Left cardiac atrium (tissue), 4 donors: ENCODE results near the gene SAMD3. TPM values are rescaled to one million over a fixed set of nuclear protein-coding genes. Genes with fewer than 3 reads are reported as not detected.
"Not testable (repeated sequence)": the region's sequence is repeated elsewhere in the genome, so short reads cannot be mapped to it uniquely, and the experiment has no call there.

Experiments
- ATAC-seq, 2 donors: fragments of 200-7000 bp; cut with Tn5 transposase; one replicate each; pipeline ENCODE4 v1.9.1; 2020; ENCODE audit warnings: mild to moderate bottlenecking in 2 of 2, moderate library complexity in 2 of 2
- DNase-seq: peaks from one replicate; pipeline ENCODE4 v3.0.0-alpha.2; 2020
- intact Hi-C, 2 donors: fragments of 100-400 bp; cut with DNase I; formaldehyde crosslinking; loops; one replicate each; pipeline versions ENCODE4 v1.14.1 to v1.15.1; 2022 to 2023
- long read RNA-seq: library from polyadenylated mRNA; unstranded; transcript quantifications from one replicate; pipeline ENCODE4 v2.0.0, GENCODE V29; 2021
- total RNA-seq, 2 donors: library from RNA; stranded (reverse); fragmentation: NEBNext Ultra II Directional; extraction: Animal tissue kit (Norgen Biotek cat#: 25700); gene quantifications; one replicate each; pipeline ENCODE4 v1.2.1, GENCODE V29; 2021
- donor health status: DM: no; HTN: yes; CAD: no.
- donor health status: DM: no; HTN: yes; CAD: no; lungs with severe emphysema.
- donor health status: DM: yes; HTN: yes; CAD: no.
- donor health status: Dilated cardiomyopathy.

SAMD3 gene
- total RNA-seq, result 1 to 10 TPM in 1 of 2 donors, under 1 TPM in 1; 0.42 to 1.9 TPM
- long read RNA-seq, result 0 reads

- DNase-seq (no peak), ATAC-seq (peak in 1 of 2 donors; percentile 61)
- intact Hi-C loops, result no loop called here
Observed at GRCh38 chr6:130222775-130223174, at the start of gene SAMD3. Gene SAMD3, minus strand, starts transcription at chr6:130222951. Its CDS starts 7,678 bp downstream, at chr6:130215273.

- intact Hi-C loops, result no loop called here
- no peak for ATAC-seq
- no peak for DNase-seq
Observed at GRCh38 chr6:130269969-130270635, 47.4 kb upstream of the SAMD3 start.

- intact Hi-C loops, DNase-seq, ATAC-seq: not testable (repeated sequence)
Observed at GRCh38 chr6:130265553-130265952, 42.8 kb upstream of the SAMD3 start.

- DNase-seq (no peak), ATAC-seq (no peak)
- intact Hi-C loops, result no loop called here
Observed at GRCh38 chr6:130262008-130262407, 39.3 kb upstream of the SAMD3 start.

GRCh38 chr6:130261558-130261957 lies 38.8 kb upstream of the SAMD3 start:
- ATAC-seq, DNase-seq, intact Hi-C loops: not testable (repeated sequence)

GRCh38 chr6:130260614-130261241 lies 38.0 kb upstream of the SAMD3 start:
- intact Hi-C loops, DNase-seq, ATAC-seq: not testable (repeated sequence)

GRCh38 chr6:130260050-130260462 lies 37.3 kb upstream of the SAMD3 start:
- intact Hi-C loops, ATAC-seq, DNase-seq: not testable (repeated sequence)

DNA sequence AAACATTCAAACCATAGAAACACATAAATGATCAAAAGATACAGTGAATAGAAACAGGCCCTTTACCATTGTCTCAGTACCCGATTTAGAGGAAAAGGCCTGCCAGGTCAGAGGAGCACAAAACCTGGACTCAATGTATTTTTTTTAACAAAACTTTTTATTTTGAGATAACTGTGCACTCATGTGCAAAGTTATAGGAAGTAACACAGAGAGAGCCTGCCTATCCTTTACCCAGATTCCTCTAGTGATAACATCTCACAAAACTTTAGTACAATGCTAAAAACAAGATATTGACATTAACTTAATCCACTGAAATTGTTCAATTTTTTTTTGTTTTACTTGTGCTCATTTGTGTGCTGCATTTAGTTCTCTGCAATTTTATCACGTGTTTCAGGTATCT lies 36.8 kb upstream of the SAMD3 start:
- intact Hi-C loops, result no loop called here
- no peak for ATAC-seq
- DNase-seq, result no peak

DNA sequence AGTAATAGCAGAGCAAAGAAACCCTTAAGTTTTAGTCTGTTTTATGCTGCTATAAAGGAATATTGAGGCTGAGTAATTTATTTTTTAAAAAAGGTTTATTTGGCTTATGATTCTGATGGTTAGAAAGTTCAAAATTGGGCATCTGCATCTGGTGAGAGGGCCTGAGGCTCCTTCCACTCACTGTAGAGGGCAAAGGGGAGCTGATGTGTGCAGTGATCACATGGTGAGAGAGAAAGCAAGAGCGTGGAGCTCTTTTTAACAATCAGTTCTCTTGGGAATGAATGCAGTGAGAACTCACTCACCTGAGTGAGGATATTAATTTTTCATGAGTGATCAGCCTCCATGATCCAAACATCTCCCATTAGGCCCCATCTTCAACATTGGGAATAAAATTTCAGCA lies 36.4 kb upstream of the SAMD3 start:
- ATAC-seq, result no peak
- intact Hi-C loops, result no loop called here

DNA sequence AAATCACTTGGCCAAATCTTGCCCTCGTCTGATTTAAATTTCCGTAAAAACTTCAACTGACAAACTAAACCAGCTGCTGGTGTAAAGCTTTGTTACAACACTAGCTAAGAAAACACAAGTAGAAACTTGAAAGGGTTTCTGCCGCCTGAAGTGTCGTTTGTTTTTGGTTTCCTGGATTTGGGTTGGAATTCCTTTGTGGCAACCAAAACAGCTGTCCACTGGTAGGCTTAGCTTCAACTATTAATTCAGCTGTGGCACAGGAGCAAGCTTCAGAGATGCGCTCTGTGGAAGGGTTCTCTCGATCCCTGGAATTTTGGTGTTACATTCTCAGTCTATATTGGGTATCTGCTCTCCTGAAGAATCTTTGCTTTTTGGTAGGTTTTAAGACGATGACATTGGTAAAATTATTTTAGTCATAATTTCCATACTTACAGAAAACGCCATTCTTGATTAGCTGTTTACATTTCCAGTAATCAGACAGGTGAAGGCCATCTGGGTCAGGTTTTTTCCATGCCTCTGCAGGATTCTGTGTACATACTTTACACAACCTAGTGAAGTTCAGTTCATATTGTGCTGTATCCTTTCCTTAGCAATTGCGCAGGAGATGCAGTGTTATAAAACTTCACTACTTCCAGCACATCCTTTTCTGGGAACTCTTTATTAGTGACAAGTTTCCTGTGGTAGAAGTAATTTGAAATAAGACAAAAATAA lies 29.9 kb upstream of the SAMD3 start:
- no peak for DNase-seq
- ATAC-seq, result no peak
- intact Hi-C loops, result no loop called here

More for the DNA sequence above, 36.4 kb upstream of the SAMD3 start:
- no peak for DNase-seq

- intact Hi-C loops, result no loop called here
- ATAC-seq (no peak), DNase-seq (no peak)
Observed at GRCh38 chr6:130245267-130245666, 22.5 kb upstream of the SAMD3 start.

DNA sequence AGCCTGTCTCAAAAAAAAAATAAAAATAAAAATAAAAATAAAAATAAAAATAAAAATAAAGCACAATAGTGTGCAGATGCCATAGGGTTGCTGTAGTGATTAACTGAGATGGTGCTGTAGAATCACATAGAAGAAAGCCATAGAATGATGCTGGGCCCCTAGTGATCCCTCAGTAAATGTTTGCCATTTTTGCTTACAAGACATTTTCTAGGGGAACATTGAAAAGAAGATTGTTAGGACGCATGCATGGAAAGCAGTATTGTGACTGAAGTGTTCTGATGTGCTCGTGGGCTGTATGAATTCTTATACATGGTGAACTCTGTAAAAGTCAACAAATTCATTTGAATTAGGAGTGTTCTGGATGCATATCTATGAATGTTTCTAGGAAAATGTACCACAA lies 22.0 kb upstream of the SAMD3 start:
- intact Hi-C loops, result no loop called here
- DNase-seq (no peak), ATAC-seq (no peak)

GRCh38 chr6:130240232-130240631 lies 17.5 kb upstream of the SAMD3 start:
- no peak for DNase-seq
- intact Hi-C loops, result no loop called here
- ATAC-seq, result peak in 1 of 2 donors; percentile 70

DNA sequence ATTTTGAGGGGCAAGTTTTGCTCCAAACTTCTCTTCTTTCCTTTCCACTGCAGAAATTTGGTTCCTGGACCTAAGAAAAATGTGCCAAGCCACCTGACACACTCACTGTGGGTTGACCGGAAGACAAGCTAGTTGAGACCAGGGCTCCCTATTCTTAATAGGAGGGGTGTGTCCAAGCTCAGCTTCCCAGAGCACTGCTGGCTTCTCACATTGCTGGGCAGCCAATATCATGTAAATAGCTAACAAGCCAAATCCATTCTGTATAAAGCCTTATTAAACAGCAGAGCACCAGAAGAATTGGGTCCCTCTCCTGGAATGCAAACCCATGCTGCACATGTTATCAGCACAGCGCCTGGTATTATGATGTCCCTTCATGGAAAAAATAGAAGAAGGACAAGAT lies 17.0 kb upstream of the SAMD3 start:
- DNase-seq (no peak), ATAC-seq (peak in 1 of 2 donors; percentile 38)
- intact Hi-C loops, result no loop called here

- no peak for ATAC-seq
- no peak for DNase-seq
- intact Hi-C loops, result no loop called here
Observed at GRCh38 chr6:130233330-130233729, 10.6 kb upstream of the SAMD3 start.

DNA sequence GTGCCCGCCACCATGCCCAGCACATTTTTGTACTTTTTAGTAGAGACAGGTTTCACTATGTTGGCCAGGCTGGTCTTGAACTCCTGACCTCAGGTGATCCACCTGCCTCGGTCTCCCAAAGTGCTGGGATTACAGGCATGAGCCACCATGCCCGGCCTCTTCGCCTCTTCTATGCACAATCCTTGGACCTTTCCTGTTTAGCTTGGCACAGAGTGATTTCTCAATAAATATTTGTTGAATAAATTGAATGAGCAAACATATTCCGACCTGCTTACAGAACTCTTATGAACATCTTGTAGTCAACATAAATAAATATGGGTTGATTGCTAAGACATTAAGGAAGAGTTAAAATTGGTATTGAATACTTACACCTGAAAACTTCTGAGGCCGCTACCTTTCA lies 7.8 kb upstream of the SAMD3 start:
- ATAC-seq, DNase-seq, intact Hi-C loops: not testable (repeated sequence)

DNA sequence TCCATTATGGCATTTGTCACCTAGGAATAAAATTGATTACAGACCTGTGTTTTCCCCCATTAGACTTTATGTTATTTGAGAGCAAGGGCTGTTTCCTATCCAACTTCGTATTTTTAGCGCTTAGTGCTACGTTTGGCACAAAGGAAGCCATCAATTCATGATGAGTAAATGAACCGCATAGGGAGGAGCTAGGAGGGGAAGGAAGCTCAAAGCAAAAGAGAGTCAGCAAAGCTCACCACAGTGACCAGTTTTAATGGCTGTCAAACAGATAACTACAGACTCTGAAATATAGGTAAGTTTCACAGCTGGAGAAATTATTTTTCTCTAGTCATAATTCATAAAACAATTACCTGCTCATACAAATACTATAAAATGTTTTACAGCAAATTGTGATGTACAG lies 6.9 kb upstream of the SAMD3 start:
- ATAC-seq, result no peak
- no peak for DNase-seq
- intact Hi-C loops, result no loop called here

- DNase-seq (no peak), ATAC-seq (peak in 1 of 2 donors; percentile 59)
- intact Hi-C loops, result no loop called here
Observed at GRCh38 chr6:130223508-130223907, 757 bp upstream of the SAMD3 start.

DNA sequence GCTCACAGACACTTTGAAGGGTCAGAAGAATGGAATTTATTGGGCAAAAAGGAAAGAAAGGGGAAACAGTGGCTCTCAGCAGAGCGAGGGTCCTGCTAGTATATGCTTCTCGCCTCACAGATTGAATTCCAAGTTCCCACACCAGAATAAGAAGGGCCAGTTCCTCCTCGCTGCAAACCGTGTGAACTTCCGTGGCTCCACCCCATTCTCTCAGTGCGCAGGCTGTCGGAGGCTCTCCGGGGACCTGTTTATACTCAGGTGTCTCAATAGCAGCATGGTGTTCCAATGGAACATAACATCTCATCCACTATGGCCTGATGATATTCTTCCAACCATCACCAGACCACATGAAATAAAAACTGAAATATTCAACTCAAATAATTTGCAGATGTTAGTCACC lies 4.6 kb downstream of the SAMD3 start:
- DNase-seq, result no peak
- intact Hi-C loops, result no loop called here
- ATAC-seq, result no peak

DNA sequence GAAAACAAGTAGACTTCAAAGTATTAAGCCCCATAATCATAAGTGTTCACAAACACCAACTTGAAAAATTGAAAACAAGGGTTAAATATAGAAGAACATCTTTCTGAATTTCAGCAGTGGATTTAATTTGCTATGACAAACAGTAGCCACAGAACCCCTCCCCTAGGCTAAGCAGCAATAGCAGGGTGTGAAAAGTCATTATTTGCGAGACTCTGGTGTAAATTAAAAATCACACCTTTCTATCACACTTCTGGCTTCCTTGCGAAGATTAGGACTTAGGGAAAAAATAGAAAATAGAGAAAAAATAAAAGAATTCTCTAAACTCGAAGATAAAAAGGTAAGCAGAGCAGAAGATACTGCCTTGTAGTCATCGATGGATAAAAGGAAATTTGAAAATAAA lies 6.1 kb downstream of the SAMD3 start:
- ATAC-seq (no peak), DNase-seq (no peak)
- intact Hi-C loops, result no loop called here
